Activated CD4-positive, alpha-beta memory T cell treated with anti-CD3 and anti-CD28 coated beads, Interleukin-2, amount 10 ng/mL, durations not matched to agents 7 days and 5 days (primary cell): ENCODE measurements around the gene MKRN2OS. TPM values are rescaled to one million over a fixed set of nuclear protein-coding genes. Genes with fewer than 3 reads are reported as not detected.

Experiments
- CTCF ChIA-PET: fragments of 350-600 bp; sonication (Branson Sonifier 250); formaldehyde crosslinking; loops from one replicate; lab custom pipeline; 2021; ENCODE audit warnings: antibody characterized with exemption, inconsistent platforms; lab: Charles Lee
- POLR2A ChIA-PET: fragments of 350-600 bp; sonication (Branson Sonifier 250); formaldehyde crosslinking; loops from one replicate; lab custom pipeline; 2021; ENCODE audit warnings: antibody characterized with exemption; lab: Charles Lee
- DNase-seq: peaks from one replicate; pipeline ENCODE4 v3.0.0-alpha.2; 2020
- H3K27ac Mint-ChIP-seq: one replicate; pipeline ENCODE4 v1.8.0; 2021; ENCODE audit warnings: mild to moderate bottlenecking, mixed read lengths
- H3K27me3 Mint-ChIP-seq: one replicate; pipeline ENCODE4 v1.8.0; 2021; ENCODE audit warnings: mixed read lengths
- H3K36me3 Mint-ChIP-seq: one replicate; pipeline ENCODE4 v1.8.0; 2021; ENCODE audit warnings: low read depth, mixed read lengths
- H3K4me1 Mint-ChIP-seq: one replicate; pipeline ENCODE4 v1.8.0; 2021; ENCODE audit warnings: mixed read lengths
- H3K4me3 Mint-ChIP-seq: one replicate; pipeline ENCODE4 v1.8.0; 2021; ENCODE audit warnings: mild to moderate bottlenecking, mixed read lengths
- H3K9me3 Mint-ChIP-seq: one replicate; pipeline ENCODE4 v1.8.0; 2021; ENCODE audit warnings: mixed read lengths
- total RNA-seq, 2 experiments: library from RNA; stranded (reverse); gene quantifications; one replicate each; pipeline ENCODE4 v1.2.3, GENCODE V29; 2021

Gene MKRN2OS
- total RNA-seq, 2 experiments from 2014 or later: not detected

DNA sequence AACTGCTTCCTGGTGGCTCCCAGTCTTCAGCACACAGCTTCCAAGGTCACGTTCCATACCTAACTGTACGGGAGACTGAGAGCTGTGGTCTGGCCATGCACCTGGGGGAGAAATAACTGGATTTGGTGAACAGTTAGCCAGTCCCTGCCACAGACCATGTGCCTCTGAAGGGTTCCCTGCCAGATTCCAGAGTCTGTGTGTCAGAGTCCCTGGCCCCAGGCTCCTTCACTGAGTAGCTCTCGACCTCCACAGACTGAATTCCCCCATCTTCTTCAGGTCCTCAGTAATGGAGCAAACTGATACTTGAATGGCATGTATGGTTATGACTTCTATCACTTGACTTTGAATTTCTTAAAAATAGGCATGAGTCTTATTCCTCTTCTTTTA lies 17.5 kb downstream of the MKRN2OS start:
- Mint-ChIP-seq H3K4me3 (no peak overlapping the region), H3K27me3 (no peaks in the 10 kb centered on the region), H3K36me3 (peaks cover 19% of the 10 kb centered on the region), H3K27ac (no peak overlapping the region), H3K4me1 (no peaks in the 10 kb centered on the region), H3K9me3 (no peaks in the 10 kb centered on the region)
- CTCF ChIA-PET: no interaction called here
- DNase-seq: no peak
- POLR2A ChIA-PET: no interaction called here

DNA sequence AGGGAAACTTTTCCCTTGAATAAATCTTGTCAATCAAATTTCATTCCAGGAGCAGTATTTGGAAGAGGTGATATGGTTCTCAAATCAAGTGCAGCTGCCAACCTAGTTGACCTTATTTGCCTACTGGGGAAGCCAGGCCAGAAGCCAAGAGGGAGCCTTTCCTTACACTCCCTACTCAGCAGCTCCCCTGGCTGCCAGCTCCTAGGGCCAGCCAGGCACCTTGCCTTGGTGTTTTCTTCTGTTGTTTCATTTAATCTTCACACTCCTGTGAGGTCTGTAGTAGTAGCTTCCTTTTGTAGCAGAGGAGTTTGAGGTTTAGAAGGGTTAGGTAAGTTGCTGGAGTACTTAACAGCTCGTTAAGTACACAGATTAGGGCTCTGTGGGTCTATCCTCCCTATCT lies 22.6 kb downstream of the MKRN2OS start:
- Mint-ChIP-seq H3K36me3 (peaks cover 13% of the 10 kb centered on the region), H3K4me3 (no peak overlapping the region), H3K9me3 (no peaks in the 10 kb centered on the region), H3K27ac (no peak overlapping the region), H3K27me3 (no peaks in the 10 kb centered on the region), H3K4me1 (no peaks in the 10 kb centered on the region)
- CTCF ChIA-PET: no interaction called here
- no peak for DNase-seq
- POLR2A ChIA-PET: interaction anchor here (1.1 kb wide), 1 partner anchor 17 kb away, joined by 3 read pairs; no protein-coding TSS in a partner anchor

DNA sequence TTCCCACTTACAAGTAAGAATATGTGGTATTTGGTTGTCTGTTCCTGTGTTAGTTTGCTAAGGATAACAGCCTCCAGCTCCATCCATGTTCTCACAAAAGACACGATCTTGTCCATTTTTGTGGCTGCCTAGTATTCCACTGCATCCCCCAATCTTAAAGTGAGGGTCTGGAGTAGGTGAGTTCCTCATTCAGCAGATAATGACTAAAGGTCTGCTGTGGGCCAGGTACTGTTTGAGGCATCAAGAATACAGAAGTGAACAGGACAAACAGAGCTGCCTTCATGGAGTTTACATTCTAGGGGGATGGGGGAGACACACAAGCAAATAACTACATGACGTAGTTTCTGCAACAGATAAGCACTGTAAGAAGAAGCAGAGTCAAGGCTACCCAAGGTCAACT lies 24.3 kb downstream of the MKRN2OS start:
- H3K4me3 Mint-ChIP-seq: no peak overlapping the region
- H3K4me1 Mint-ChIP-seq: no peaks in the 10 kb centered on the region
- no peak overlapping the region for H3K27ac Mint-ChIP-seq
- no peaks in the 10 kb centered on the region for H3K27me3 Mint-ChIP-seq
- no peak for DNase-seq
- no peaks in the 10 kb centered on the region for H3K9me3 Mint-ChIP-seq
- H3K36me3 Mint-ChIP-seq: peaks cover 6% of the 10 kb centered on the region
- ChIA-PET POLR2A (no interaction called here), CTCF (no interaction called here)

DNA sequence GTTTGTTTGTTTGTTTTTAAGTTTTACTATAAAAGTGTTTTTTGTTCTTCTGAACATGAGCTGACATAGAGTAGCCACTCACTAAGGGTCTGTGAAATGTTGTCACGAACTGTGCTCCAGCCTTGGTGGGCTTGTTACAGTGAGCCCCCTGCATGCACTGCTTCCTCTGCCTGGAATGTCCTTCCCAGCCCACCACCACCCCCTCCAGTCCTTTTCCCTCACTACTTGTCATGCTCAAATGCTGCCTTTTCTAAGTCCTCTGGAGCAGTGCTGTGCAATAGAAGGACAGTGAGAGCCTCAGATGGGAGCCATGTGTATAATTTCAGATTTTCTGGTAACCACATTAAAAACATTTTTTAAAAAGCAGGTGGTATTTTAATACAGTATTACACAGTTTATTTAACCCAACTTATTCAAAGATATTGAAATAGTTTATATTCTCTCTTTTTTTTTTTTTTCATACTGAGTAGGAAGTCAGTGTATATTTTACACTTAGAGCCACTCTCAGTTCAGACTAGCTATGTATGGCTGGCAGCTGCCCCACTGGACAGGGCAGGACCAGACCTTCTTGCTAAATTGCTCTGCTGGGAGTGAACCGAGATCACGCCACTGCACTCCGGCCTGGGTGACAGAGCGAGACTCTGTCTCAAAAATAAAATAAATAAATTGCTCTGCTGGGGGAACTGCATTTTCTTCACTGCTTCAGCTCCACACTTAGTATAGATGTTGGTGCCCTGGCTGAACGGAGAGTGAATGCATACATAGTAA lies 26.9 kb downstream of the MKRN2OS start:
- CTCF ChIA-PET: no interaction called here
- POLR2A ChIA-PET: no interaction called here
- no peaks in the 10 kb centered on the region for H3K9me3 Mint-ChIP-seq

DNA sequence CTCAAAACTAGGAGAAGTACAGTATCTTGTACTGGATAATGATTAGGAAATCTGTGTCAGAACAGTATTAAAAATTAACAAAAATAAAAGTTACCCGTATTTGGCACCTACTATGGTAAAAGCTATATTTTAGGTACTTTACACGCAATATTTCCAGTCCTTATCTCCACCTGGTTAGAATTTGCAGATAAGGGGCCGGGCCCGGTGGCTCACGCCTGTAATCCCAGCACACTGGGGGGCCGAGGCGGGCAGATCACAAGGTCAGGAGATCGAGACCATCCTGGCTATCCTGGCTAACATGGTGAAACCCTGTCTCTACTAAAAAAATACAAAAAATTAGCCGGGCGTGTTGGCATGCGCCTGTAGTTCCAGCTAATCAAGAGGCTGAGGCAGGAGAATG lies 28.4 kb downstream of the MKRN2OS start:
- Mint-ChIP-seq H3K4me3 (no peak overlapping the region), H3K27me3 (no peaks in the 10 kb centered on the region), H3K4me1 (no peaks in the 10 kb centered on the region), H3K27ac (no peak overlapping the region), H3K9me3 (no peaks in the 10 kb centered on the region), H3K36me3 (peaks cover 6% of the 10 kb centered on the region)
- ChIA-PET POLR2A (no interaction called here), CTCF (no interaction called here)
- no peak for DNase-seq

More for the DNA sequence above, 26.9 kb downstream of the MKRN2OS start:
- H3K4me1 Mint-ChIP-seq: no peaks in the 10 kb centered on the region
- no peak overlapping the region for H3K4me3 Mint-ChIP-seq
- H3K27ac Mint-ChIP-seq: no peak overlapping the region
- H3K36me3 Mint-ChIP-seq: peaks cover 6% of the 10 kb centered on the region
- no peak for DNase-seq
- no peaks in the 10 kb centered on the region for H3K27me3 Mint-ChIP-seq

DNA sequence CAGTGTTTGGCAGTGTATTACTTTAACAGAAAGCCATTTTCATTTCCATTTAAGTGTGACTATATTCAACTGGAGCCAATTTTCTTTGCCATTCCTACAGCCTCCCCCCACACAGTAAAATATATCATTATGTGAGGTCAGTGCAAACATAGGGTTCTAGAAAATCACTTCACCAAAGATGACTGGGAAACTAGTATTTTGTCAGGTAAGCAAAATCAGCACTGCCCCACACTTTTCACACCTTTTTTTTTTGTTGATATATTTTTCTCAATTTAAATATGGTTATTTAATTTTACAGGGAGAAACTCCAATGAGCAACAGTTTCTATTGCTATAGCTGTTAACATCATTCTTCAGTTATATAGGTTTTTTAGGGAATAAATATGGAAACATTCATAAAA lies 29.7 kb downstream of the MKRN2OS start:
- DNase-seq: no peak
- H3K36me3 Mint-ChIP-seq: no peaks in the 10 kb centered on the region
- ChIA-PET POLR2A (no interaction called here), CTCF (no interaction called here)
- H3K4me3 Mint-ChIP-seq: no peak overlapping the region
- H3K27ac Mint-ChIP-seq: no peak overlapping the region
- no peaks in the 10 kb centered on the region for H3K4me1 Mint-ChIP-seq
- no peaks in the 10 kb centered on the region for H3K27me3 Mint-ChIP-seq
- no peaks in the 10 kb centered on the region for H3K9me3 Mint-ChIP-seq

DNA sequence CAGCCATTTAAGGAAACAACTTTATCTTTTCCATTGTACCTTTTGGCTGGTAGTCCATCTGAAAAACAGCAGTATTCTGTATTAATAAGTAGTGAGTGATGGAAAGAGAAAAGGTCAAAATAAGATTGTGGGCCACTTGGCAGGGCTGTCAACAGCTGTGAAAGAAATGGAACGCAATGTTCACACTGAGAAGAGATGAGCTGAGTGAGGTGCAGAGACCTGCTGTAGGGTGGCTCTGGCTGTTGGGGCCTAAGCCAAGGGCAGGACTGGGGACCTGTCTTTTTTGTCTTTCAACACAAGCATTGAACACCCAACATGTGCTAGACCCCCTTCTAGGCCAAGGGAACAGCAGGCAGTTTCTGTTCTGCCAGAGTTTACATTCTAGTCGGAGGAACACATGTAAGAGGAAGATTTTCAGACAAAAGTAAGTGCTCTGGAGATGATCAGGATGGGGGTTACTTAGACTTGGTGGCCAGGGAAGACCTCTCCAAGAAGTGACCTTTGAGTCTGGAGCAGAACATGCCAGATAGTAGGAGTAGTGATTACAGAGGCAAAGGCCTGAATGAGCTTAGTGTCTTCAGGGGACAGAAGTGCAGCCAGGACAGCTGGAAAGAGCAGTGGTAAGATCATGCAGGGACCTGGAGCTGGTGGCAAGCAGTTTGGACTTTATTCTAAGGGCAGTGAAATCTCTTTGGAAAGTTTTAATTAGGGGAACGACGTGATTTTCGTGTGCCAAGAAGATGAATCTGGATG lies 31.4 kb downstream of the MKRN2OS start:
- DNase-seq: no peak
- no peaks in the 10 kb centered on the region for H3K36me3 Mint-ChIP-seq
- no peaks in the 10 kb centered on the region for H3K4me1 Mint-ChIP-seq
- H3K4me3 Mint-ChIP-seq: no peak overlapping the region
- H3K9me3 Mint-ChIP-seq: no peaks in the 10 kb centered on the region
- H3K27me3 Mint-ChIP-seq: no peaks in the 10 kb centered on the region
- ChIA-PET POLR2A (interaction anchor here (0.9 kb wide), 1 partner anchor 29 kb away, joined by 3 read pairs; no protein-coding TSS in a partner anchor), CTCF (interaction anchor here (1.0 kb wide), 1 partner anchor 32 kb away, joined by 4 read pairs; no protein-coding TSS in a partner anchor)
- no peak overlapping the region for H3K27ac Mint-ChIP-seq

DNA sequence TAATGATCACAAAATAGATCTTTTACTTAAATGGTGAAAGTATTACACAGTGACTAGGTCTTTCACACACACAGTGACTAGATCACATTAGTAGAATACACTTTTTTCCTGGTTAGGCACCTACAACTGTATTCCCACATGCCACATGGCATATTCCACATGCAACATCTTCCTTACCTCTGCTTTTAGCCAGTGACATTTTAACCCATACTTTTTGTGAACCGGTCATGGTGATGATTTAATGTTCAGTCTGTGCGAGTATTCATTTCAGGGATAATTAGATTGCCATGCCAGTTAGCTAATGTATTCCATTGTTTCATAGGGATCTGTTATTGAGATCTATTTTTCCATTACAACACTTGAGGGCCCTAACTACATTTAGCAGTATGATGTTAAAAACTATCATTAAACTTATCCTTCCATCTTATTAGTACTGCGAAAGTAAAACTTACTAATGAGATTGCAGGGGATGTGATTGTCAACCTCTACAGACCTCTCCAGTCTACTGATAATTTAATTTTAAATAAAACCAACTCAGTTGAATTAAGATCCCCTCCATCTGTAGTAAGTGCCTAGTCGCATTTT lies 32.7 kb downstream of the MKRN2OS start:
- DNase-seq: no peak
- Mint-ChIP-seq H3K27ac (no peak overlapping the region), H3K4me3 (no peak overlapping the region), H3K9me3 (no peaks in the 10 kb centered on the region), H3K27me3 (no peaks in the 10 kb centered on the region), H3K4me1 (no peaks in the 10 kb centered on the region), H3K36me3 (no peaks in the 10 kb centered on the region)
- CTCF ChIA-PET: interaction anchor here (1.0 kb wide), 1 partner anchor 34 kb away, joined by 4 read pairs; no protein-coding TSS in a partner anchor
- POLR2A ChIA-PET: no interaction called here

DNA sequence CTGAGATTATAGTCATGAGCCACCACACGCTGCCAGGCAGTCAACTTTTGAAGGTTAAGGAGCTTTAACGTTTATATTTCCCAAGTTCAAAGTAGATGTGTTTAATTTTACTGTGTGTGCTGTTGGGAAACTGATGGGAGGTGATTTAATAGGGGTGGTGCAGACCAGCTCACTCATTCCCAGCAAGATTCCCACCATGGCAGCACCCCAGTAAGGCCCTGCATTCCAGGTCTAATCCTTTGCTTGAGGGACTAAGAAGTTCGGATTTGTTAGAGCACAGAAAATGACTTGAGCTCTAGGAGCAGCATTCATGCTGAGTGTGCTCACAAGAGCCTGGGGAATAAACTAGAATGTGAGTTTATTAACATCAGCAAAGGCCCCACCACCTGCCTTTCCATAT lies 35.8 kb downstream of the MKRN2OS start:
- H3K4me3 Mint-ChIP-seq: no peak overlapping the region

DNA sequence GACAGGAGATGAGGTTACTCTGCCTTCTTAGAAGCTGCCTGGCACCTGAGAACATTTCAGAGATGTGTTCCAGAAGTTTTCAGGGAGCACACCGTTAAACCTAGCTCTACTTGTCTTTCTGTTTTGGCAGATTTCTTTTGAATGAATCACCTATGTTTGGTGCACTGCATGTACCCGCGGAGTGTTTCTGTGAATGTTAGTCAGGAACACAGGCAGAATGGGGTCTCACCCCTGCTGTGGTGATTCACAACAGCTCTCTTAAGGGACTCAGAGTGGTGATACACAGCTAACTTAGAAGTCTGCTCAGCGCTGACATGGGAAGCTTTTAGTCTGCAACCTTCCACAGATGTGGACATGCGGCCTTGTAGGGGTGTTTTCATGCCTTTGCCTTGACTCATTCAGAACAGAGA lies 37.0 kb downstream of the MKRN2OS start:
- Mint-ChIP-seq H3K4me3 (no peak overlapping the region), H3K4me1 (no peaks in the 10 kb centered on the region), H3K27ac (no peak overlapping the region), H3K9me3 (no peaks in the 10 kb centered on the region), H3K27me3 (no peaks in the 10 kb centered on the region), H3K36me3 (peaks cover 16% of the 10 kb centered on the region)
- no peak for DNase-seq
- ChIA-PET CTCF (interaction anchor here (1.2 kb wide), 1 partner anchor 24 kb away, joined by 3 read pairs; the partner anchor contains the start of gene TSEN2), POLR2A (interaction anchor here (1.1 kb wide), 1 partner anchor 25 kb away, joined by 3 read pairs; the partner anchor contains the start of gene TSEN2)

More for the DNA sequence above, 35.8 kb downstream of the MKRN2OS start:
- ChIA-PET POLR2A (no interaction called here), CTCF (no interaction called here)
- no peak for DNase-seq
- H3K4me1 Mint-ChIP-seq: no peaks in the 10 kb centered on the region
- H3K27ac Mint-ChIP-seq: no peak overlapping the region
- no peaks in the 10 kb centered on the region for H3K9me3 Mint-ChIP-seq
- H3K27me3 Mint-ChIP-seq: no peaks in the 10 kb centered on the region
- H3K36me3 Mint-ChIP-seq: peaks cover 7% of the 10 kb centered on the region

DNA sequence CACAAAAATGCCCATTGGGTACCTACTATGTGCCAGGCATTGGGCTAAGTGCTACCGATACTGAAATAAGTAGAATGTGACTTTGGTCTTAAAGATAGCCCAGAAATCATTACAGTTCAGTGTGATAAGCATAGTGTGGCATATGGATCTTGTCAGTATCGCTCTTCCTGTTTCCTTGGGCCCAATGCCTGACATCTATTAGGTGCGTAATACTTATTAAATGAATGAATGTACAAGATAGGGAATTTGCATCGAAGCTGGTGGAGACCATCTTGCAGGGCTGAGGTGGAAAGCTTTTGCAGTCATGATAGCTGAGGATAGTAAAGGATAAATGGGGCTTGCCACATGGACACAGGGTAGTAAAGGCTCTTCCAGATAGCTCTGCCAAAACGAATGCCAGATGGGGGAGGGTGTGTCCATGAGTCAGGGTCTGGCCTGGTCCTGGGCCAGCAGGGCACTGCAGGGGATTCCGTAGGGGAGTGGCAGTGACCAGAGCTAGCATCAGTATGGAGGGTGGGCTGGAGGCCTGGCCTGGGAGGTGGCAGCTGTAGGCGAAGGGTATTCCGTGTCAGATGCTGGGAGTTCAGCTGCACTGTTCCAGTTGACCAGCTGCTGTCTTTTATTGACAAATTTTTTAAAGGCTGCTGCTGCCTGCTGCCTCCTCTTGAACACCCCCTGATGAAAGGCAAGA lies 37.6 kb downstream of the MKRN2OS start:
- Mint-ChIP-seq H3K27ac (no peak overlapping the region), H3K27me3 (no peaks in the 10 kb centered on the region), H3K4me1 (no peaks in the 10 kb centered on the region), H3K36me3 (peaks cover 20% of the 10 kb centered on the region), H3K4me3 (no peak overlapping the region), H3K9me3 (no peaks in the 10 kb centered on the region)
- CTCF ChIA-PET: interaction anchor here (1.2 kb wide), 1 partner anchor 23 kb away, joined by 3 read pairs; the partner anchor contains the start of gene TSEN2
- no peak for DNase-seq
- POLR2A ChIA-PET: interaction anchor here (1.1 kb wide), 1 partner anchor 24 kb away, joined by 3 read pairs; the partner anchor contains the start of gene TSEN2

DNA sequence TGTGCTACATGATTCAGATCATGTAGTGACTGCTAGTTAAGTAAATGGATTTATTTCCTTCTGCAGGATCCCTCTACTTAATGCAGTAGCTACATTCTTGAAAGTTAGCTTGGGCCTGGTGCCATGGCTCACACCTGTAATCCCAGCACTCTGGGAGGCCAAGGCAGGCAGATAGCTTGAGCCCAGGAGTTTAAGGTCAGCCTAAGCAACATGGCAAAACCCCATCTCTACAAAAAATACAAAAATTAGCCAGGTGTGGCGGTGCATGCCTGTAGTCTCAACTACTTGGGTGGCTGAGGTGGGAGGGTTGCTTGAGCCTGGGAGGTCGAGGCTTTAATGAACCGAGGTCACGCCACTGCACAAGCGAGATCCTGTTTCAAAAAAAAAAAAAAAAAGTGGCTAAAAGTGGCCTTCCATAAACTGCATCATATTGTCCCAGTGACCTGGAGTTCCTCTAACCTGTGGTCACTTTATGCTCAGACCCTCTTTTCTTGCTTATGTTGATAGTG lies 39.0 kb downstream of the MKRN2OS start:
- ChIA-PET CTCF (interaction anchor here (1.2 kb wide), 1 partner anchor 10 kb away, joined by 4 read pairs; no protein-coding TSS in a partner anchor), POLR2A (no interaction called here)
- Mint-ChIP-seq H3K27me3 (no peaks in the 10 kb centered on the region), H3K36me3 (peaks cover 20% of the 10 kb centered on the region), H3K9me3 (no peaks in the 10 kb centered on the region), H3K27ac (no peak overlapping the region), H3K4me3 (no peak overlapping the region), H3K4me1 (no peaks in the 10 kb centered on the region)
- no peak for DNase-seq
